Brain pericyte (primary cell): ENCODE results near the gene CORIN.

ENCODE experiments used
- DNase-seq: peaks from one replicate; pipeline ENCODE4 v3.0.0-alpha.2; 2012; ENCODE audit warnings: low read depth, low spot score

CORIN gene

DNA sequence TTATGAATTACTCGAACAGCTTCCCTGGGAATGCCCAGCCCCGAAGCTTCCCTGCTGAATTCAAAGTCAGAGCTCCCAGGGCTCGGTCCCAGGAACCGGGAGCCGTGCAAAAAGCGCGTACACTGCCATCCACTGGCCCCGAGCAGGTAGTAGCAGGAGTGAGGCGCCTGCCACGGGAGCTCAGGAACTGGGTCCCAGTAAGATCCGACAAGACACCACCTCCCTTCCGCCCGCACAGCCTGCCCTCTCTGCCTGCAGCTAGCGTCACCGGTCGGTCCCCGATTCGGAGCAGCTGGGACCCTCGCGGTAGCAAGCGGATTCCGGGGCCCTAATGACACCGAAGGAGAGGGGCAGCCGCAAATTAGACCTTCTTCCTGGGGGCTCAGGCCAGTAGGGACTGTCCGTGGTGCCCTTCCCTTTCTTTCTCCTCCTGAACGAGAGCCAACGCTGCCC is 1.2 kb downstream of the CORIN start:
- peak; percentile 43 for DNase-seq

DNA sequence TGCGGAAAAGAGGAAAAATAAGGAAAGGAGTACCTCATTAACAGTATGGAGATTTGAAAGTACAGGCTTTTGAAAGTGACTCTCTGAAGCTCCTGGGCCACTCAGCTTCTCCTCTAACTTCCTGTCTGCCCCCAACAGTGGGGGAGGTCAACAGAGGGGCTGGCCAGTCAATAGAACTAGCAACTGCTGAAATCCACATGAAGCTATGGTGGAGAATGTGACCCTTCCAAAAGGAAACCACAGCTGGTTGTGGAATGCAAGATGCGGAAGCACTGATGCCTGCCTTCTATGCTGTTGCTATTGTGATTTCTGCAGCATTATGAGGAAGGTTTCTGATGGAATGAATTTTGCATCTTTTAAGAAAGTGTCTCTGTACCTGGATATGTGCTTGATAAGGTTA is 2.4 kb downstream of the CORIN start:
- peak; percentile 7 for DNase-seq

DNA sequence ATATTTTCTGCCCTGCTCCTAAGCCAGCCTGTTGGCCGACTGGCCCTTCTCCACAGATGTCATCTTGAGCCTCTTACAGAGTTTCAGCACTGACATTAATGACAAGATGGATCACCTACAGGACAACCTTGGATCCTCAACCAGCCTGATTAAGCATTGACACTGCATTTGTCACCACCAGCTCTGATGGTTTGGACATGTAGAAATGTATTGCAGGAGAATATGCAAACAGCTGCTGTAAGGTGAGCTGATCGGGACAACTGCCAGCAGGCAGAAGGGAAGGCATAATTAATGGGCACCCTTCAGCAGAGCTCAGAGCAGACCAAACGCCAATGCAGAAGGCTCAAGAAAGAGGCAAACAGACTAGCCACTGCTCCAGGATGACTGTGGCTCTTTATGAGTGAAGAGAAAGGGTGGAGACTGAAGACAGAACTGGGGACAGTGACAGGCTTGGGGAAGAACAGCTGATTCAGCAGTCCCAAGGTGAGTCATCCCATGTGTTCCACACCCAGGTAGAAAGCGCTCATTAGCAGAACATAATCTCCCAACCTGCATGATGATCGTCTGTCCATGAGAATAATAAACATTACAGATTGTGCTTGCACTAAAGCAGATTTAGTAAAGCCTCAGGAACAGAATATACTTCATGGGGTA is 6.7 kb downstream of the CORIN start:
- no peak for DNase-seq

DNA sequence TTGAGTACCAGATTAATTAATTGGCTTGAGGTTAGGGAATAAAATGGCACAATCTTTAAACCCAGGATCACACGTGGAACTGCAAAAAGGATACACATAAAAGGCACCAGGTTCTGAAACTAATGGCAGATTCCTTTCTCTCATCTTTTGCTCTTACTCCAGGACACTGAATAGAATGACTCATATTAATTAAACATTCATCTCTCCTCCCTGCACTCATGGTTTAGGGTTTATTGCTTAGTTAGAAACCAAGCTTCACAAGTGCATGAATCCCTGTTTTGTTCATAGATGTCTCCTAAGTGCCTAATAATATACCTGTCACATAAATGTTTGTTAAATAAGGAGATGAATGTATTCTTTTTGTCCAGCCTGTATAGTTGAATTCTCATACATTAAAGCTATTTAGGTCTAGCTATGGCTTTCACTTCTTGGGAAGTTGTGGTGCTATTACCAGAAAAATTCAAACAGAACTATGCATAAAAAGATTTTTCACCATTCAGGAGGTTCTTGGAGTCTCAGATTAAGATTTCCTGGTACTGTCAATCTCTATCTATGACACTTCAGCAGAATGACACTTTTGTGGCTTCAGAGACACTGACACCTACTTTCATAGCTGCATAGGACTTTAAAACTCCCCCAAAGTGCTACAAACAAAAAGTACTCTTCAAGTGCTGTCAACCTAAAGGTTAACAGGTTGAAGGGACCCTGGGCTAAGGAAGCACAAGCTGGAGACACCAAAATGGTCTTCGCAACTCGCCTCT is 7.4 kb downstream of the CORIN start:
- DNase-seq, result no peak

DNA sequence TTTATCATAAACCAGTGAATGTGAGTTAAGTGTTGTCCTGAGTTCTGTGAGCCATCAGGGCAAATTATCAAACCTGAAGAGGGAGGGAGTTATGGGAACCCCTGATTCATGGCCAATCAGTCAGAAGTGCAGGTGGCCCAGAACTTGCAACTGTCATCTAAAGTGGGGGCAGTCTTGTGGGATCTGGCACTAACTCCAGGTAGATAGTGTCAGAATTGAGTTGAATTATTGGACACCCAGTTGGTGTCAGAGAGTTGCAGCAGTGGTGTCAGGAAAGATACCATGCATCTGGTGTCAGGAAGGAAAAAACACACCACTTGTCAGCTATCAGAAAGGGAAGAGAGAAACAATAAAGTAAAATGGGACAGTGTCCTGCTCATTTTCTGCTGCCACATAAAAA is 8.4 kb downstream of the CORIN start:
- DNase-seq, result no peak

DNA sequence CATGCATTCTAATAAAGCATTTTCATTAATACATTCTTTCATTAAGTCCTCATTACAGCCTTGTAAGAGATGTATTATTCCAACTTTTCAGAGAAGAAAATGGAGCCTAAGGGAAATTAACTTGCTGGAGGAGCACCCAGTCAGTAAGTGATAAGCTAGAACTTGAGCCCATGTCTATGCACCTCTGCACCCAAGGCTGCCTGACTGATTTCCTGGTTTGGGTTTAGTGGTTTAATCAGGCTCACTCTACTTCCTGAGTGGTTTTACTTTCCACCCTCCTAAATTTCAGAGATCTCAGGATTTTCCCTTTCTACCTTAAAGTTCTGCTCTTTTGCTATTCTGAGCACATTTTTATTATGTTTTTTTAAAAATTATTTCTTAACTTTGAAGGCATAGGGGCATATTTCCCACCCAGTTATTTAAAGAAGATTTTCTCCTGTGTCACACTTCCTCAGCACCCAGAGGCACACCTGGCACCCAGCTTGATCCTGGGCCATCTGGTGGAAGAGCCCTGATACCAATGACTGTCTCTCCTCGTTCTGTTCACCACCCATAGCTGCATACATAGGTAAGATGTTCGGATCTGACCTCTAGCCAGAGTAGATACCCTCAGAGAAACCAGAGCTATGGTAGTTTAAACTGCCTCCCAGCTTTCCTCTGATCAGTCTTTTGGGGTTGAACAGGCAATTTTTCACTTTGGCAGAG is 10.4 kb downstream of the CORIN start:
- no peak for DNase-seq

DNA sequence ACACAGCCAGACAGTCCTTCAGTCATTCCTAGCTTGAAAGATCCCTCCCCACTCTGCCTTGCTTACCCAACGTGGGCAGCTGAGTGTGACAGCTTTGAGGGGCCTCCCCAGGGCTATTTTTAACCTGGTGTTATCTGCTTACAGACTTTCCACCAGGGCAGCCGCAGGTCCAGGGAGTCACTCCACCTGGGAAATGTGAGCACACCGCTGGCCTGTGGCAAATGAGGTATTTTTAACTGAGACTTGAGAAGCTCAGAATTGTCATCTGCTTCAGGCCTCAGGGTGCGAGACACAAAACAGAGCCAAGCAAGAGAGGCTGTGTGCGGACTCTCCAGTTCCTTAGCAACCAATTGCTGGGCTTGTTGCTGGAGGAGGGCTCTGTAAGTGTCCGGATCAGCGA is 13.0 kb downstream of the CORIN start:
- no peak for DNase-seq

DNA sequence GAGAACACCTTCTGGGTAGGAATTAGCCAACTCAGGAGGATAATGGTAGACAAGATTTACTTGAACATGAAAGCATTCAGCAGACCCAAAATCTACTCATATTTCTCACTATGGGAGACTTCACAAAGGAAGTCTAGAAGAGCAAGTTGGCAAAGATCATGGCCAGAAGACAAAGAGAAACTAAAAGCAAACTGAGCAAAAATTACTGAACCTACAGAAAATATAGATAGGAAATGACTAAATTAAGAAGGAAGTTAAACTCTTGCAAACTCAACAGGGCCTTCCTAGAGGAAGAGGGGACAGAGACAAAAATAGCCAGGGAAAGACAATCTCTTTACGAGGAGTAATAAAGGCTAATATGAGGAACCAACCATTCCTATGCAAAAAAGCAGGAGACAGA is 18.7 kb downstream of the CORIN start:
- no peak for DNase-seq

DNA sequence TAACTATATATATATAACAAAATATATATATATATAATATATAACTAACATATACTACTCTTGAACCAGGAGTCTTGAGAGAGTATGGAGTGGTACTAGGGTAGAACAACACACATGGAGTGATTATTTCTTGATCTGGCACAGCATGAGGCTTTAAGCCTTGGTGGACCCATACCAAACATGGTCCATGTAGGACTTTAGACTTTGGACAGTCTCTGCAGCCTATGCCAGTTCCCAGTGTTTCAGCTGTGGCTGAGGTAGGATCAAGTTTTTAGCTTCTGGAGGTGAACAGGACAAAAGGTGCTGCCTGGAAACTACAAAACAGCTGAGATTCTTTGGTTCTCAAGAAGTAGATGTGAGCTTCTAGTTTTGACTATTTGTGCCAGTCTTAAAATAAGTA is 20.6 kb downstream of the CORIN start:
- no peak for DNase-seq

DNA sequence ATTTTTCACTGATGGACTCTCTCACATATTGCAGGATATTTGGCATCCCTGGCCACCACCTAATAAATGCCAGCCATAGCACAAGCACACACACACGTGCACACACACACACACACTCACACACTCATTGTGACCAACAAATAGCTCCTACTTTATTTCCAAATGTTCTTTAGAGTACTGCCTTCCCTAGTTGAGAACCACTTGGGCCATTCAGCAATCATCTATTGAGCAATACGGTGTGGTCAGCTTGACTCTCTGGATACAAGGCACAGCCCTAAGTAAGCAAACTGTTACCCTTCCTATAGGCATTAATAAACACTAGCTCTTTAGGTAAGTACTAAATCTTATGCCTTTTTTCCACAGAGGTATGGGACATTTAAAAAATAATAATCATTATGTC is 21.1 kb downstream of the CORIN start:
- DNase-seq, result no peak

DNA sequence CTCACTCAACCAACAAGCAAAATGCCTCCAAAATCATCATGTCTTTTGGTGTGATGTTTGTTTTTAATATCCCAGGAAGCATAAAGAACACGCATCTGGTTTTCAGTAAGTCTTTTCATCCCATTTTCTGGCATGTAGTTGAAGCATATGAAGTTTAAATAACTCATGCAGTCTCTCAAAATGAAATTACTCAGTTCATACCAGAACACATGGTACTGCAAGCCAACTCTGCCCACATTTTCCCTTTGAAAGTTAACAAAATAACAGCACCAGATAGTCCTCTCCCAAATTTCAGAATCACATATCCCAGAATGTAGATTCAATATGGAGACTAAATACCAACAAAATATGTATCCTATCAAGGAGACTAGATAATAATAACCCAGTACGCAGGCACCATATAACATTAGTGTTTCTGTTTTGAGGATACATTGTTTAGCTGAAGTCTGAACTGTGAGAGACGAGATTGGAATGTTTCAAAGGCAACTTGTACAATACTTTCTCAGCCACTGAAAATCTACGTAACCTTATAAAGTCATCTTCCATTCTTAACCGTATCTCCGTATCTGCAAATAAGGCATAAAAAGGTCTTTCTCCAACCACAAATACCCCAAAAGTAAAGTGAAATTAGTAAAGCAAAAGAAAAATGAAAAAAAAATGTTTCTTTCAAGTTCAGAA is 23.1 kb downstream of the CORIN start:
- DNase-seq, result no peak

DNA sequence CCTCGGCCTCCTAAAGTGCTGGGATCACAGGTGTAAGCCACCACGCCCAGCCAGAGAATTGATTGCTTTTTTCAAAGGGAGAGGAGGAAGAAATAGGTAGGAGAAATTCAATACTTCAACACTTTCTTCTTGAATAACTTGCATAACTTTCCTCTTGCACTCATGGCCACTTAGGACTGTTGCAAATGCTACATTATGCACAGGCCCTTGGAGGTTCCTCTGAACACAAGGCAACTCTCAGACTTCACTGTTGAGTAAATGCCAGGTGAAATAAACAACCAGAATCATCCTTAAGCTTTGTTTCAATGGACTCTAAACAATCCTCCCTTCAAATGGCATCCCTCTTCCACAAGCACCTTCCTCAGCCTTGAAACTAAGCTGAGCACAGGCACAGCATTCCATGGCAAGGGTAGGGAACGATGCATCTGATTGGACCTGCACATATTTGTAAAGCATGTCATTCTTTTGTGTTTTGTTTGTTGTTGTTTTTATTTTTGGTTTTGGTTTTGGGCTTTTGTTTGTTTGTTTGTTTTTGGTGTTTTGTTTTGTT is 28.1 kb downstream of the CORIN start:
- DNase-seq, result no peak

DNA sequence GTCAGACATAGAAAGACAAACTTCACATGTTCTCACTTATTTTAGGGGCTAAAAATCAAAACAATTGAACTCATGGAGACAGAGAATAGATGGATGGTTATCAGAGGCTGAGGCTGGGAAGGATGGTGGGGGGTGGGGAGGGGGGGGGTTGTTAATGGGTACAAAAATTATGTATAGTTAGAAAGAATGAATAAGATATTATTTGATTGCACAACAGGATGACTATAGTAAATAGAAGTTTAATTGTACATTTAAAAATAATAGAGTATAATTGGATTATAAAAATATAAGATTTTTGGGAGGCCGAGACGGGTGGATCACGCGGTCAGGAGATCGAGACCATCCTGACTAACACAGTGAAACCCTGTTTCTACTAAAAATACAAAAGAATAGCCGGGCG is 33.3 kb downstream of the CORIN start:
- DNase-seq, result no peak

DNA sequence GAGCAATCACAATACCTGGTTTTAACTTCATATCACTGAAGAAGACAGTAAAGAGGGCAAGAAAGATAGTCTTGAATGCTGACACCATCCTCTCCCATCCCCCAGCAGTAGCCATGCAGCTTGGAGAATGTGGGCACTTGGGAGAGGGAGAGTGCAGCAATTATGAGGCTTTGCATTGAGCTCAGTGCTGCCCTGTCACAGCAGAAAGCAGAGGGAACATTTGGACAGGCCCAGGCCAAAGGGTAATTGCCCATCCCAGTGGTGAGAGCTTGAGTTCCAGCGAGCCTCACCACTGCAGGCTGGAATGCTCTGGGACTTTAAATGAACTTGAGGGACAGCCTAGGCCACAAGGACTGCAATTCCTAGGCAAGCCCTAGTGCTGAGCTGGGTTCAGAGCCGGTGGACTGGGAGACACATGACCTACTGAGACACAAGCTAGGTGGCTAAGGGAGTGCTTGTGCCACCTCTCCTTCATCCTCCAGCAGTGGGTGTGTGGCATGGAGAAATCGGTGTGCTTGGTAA is 36.3 kb downstream of the CORIN start:
- DNase-seq, result no peak

DNA sequence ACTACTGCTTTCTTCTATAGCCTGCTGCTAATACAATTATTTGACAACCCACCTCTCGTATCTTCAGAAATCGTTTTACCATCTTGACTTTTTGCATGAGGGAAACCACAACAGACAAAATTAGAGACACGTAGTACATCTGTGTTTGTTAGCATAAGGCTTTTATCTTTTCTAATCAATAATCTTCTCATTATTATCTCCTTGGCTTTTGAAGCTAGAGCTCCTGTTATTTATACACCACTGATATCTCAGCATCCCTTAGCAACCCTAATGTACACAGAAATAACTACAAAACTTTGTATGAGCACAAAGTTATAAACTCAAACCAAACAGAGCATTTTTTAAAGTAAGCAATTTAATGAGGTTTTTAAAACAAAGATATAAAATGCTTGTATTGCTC is 39.7 kb downstream of the CORIN start:
- no peak for DNase-seq

DNA sequence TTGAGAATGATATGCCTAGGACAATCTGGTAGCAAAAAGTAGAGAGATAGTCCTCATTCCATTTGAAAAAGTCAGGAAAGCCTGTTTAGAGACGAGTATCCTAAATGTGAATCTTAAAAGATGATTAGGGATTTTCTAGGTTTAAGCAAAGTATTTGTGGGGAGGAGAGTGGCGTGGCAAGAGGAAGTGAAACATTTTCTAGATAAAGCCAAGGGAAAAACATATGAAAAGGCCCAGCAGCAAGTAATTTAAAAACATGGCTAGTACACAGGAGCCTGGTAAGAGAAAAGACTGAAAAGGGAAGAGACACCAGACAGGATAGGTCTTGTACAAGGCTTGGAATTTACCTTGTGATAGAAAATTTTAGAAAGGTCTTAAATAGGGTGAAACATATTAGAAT is 45.9 kb downstream of the CORIN start:
- no peak for DNase-seq

DNA sequence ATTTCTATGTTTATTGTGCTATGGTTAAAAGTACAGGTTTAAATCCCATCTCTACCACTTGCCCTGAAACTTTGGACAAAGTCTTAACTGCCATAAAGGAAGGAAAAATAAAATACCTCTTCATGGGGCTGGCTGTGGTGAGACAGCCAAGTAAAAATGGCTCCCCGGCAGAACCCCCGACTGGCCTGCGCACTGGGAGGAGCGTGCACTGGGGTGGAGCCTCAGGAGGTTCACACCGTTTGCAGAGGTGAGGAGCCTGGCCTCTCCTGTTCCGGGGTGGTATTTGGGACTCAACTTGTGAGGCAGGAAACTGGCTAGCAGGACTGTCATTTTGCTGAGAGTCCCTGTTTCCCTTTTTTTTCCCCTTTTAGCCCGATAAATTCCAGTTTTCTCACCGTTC is 47.8 kb downstream of the CORIN start:
- no peak for DNase-seq

DNA sequence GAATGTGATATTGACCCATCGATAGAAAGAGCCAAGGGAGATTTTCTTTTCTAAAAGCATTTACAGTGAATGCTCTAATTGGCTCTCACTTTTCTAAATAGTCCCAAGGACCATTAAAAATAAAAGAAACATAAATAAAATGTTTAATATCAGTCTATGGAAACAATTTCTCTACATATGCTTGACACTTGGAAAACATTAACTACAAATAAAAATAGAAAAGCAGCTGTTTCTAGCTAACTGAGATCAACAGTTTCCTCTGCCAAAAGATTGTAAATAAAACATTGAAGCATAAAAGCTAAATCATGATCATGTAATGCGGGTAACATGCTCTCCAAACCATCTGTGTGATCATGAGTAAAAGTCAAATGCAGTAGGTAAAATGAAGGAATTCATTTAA is 49.7 kb downstream of the CORIN start:
- no peak for DNase-seq

DNA sequence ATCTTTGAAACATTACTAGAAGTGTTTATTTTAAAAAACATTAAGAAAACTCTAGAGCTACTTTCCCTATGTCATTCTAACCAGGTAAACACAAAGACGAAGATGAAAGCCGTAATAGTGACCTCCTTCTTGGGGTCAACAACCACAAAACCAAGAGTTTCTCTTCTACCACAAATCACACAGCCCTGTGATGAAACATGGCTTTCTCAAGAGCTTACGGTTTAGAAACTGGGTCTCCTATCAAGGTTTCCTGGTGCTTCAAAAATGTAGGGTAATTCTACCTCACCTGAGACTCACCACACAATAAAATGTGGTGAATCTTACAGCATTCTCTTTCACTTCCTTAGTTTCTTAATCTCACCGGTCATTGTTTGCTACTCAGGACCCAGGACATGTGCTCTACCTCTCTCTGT is 50.9 kb downstream of the CORIN start:
- DNase-seq, result no peak

DNA sequence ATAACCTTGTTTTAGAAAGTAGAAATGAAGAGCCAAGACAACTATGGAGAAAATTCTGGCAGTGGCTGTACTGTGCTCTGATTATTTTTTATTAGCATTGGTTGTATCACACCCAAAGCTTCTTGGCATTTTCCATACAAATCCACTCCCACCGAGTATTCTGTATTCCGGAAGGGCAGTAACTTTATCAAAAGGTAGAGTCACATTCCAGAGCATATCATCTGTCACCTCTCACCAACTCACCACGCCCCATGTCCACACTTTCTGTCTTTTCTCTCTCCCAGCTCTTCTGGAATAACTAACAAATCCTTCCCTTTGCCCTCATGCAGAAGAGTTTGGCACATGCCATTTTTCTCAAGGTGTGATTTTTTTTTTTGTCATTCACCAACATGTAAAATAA is 52.7 kb downstream of the CORIN start:
- DNase-seq, result no peak

DNA sequence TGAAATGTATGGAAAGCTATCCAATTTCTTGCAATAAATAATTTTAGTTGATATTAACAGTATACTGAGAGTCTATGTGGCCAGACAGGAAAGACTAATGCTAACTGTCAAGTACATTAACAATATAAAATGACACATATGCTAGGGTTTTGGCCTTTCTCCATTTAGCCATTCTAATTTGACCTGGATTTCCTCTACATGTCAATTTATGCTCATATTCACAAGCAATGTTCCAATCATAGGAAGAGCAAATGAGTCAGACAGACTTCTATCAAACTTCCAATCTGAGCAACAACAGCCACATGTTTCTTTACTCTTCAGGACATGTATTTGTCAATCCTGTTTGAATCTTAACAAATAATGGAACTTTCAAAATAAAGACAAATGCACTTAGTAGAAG is 53.6 kb downstream of the CORIN start:
- DNase-seq, result no peak

DNA sequence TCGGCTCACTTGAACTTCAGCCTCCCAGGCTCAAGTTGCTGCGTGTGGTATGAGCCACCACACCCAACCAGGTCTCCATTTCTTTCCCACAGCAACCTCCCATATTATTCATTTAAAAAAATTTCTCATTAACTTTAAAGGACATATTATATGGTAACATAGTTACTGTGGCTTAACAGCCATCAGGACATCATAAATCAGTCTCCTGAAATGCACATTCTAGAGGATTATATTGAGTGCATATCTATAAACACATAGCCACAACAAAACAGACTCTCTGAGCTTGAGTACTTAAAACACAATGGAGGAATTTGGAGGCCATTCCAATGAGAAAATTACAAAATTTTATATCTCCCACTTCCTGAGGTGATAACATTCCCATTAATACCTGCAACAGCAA is 61.5 kb downstream of the CORIN start:
- no peak for DNase-seq
